Prostate gland (tissue), 2 donors: Measurements from ENCODE around the gene FAM24A.

ENCODE experiments used
- POLR2A ChIP-seq: fragments of 450-650 bp; IDR thresholded peaks from one replicate; pipeline ENCODE4 v1.6.1; 2016; ENCODE audit warnings: antibody characterized with exemption, mild to moderate bottlenecking
- TF ChIP-seq, protein P1 (sequence below), 4 experiments: fragments of 200-600 bp in 2 of 4; fragments of 450-650 bp in 2 of 4; sonication (generic) in 2 of 4; IDR thresholded peaks; 1 replicate in 3 of 4; 2 replicates in 1 of 4; pipeline ENCODE4 v1.5.1; 2016 to 2019; ENCODE audit warnings: antibody characterized with exemption in 4 of 4, mild to moderate bottlenecking in 2 of 4, moderate library complexity in 2 of 4

- TF ChIP-seq, protein P1, sequence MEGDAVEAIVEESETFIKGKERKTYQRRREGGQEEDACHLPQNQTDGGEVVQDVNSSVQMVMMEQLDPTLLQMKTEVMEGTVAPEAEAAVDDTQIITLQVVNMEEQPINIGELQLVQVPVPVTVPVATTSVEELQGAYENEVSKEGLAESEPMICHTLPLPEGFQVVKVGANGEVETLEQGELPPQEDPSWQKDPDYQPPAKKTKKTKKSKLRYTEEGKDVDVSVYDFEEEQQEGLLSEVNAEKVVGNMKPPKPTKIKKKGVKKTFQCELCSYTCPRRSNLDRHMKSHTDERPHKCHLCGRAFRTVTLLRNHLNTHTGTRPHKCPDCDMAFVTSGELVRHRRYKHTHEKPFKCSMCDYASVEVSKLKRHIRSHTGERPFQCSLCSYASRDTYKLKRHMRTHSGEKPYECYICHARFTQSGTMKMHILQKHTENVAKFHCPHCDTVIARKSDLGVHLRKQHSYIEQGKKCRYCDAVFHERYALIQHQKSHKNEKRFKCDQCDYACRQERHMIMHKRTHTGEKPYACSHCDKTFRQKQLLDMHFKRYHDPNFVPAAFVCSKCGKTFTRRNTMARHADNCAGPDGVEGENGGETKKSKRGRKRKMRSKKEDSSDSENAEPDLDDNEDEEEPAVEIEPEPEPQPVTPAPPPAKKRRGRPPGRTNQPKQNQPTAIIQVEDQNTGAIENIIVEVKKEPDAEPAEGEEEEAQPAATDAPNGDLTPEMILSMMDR (IDR thresholded peaks at IDR 0.05) = no peak
- no peak for TF ChIP-seq POLR2A
Observed at GRCh38 chr10:122957474-122957873, 47.1 kb downstream of the FAM24A start.
